HepG2 (cell line): ENCODE measurements around the gene FBXW2. TPM values are rescaled to one million over a fixed set of nuclear protein-coding genes. Genes with fewer than 3 reads are reported as not detected.
A peak's percentile ranks its signal among the peaks of the same experiment; 100 is the strongest.

Experiments used
- CREM ChIP-seq, 2 experiments: sonication (generic) in 1 of 2; formaldehyde crosslinking in 1 of 2; IDR thresholded peaks; 2 replicates each; pipeline versions ENCODE4 v1.4.0 to v1.6.1; 2016 to 2020; ENCODE audit warnings: antibody characterized with exemption in 1 of 2, mild to moderate bottlenecking in 1 of 2, missing genetic modification reagents in 1 of 2
- HNRNPL ChIP-seq: fragments of 200-400 bp; formaldehyde crosslinking; IDR thresholded peaks from 2 replicates; pipeline ENCODE4 v1.6.1; 2017; ENCODE audit warnings: mild to moderate bottlenecking, low read depth, low read length
- IRF2 ChIP-seq: IDR thresholded peaks from 2 replicates; pipeline ENCODE4 v1.6.1; 2018; ENCODE audit warnings: missing genetic modification reagents, missing compliant biosample characterization
- IRF9 ChIP-seq: sonication (generic); formaldehyde crosslinking; IDR thresholded peaks from 2 replicates; pipeline ENCODE4 v1.8.0; 2022; ENCODE audit warnings: missing genetic modification reagents, mild to moderate bottlenecking, borderline replicate concordance
- NR2F6 ChIP-seq, 2 experiments: IDR thresholded peaks; 2 replicates each; pipeline ENCODE4 v1.6.1; 2016; ENCODE audit warnings: antibody characterized with exemption in 1 of 2, mild to moderate bottlenecking in 1 of 2
- PHF21A ChIP-seq: sonication (generic); formaldehyde crosslinking; IDR thresholded peaks from 2 replicates; pipeline ENCODE4 v1.5.0; 2020; ENCODE audit warnings: mild to moderate bottlenecking, missing genetic modification reagents
- SAFB2 ChIP-seq: sonication (generic); formaldehyde crosslinking; IDR thresholded peaks from 2 replicates; pipeline ENCODE4 v1.5.1; 2020; ENCODE audit warnings: missing genetic modification reagents, low read depth, mild to moderate bottlenecking, borderline replicate concordance
- ZNF501 ChIP-seq: sonication (generic); formaldehyde crosslinking; IDR thresholded peaks from 2 replicates; pipeline ENCODE4 v1.5.1; 2020; ENCODE audit warnings: mild to moderate bottlenecking, moderate library complexity, missing genetic modification reagents
- ZNF570 ChIP-seq: sonication (generic); formaldehyde crosslinking; IDR thresholded peaks from 2 replicates; pipeline ENCODE4 v1.4.0; 2020; ENCODE audit warnings: mild to moderate bottlenecking, missing genetic modification reagents, borderline replicate concordance
- ZNF614 ChIP-seq: IDR thresholded peaks from 2 replicates; pipeline ENCODE4 v1.6.1; 2018; ENCODE audit warnings: missing biosample characterization, missing genetic modification reagents, inconsistent platforms, borderline replicate concordance
- ZNF773 ChIP-seq: sonication (generic); formaldehyde crosslinking; IDR thresholded peaks from 2 replicates; pipeline ENCODE4 v1.4.0; 2020; ENCODE audit warnings: missing genetic modification reagents, borderline replicate concordance
- polyA plus RNA-seq, 8 experiments: library from polyadenylated mRNA; depleted of rRNA in 3 of 8; stranded (reverse) in 7 of 8; unstranded in 1 of 8; fragments of >200 nt; fragmentation: Illumina TruSeq in 4 of 8; extraction: Trizol in 4 of 8; gene quantifications; 2 replicates each; pipeline versions ENCODE4 v1.2.1 to v1.2.3, GENCODE V29; 2011 to 2016; ENCODE audit warnings: low read depth in 4 of 8, missing spikeins in 1 of 8, mixed read lengths in 1 of 8; ENCODE audit not compliant: insufficient read depth in 1 of 8
- total RNA-seq, 5 experiments: library from RNA; depleted of rRNA; stranded (reverse); fragments of >200 nt; fragmentation: Illumina TruSeq; extraction: Trizol; gene quantifications; 2 replicates each; pipeline ENCODE4 v1.2.3, GENCODE V29; 2016; ENCODE audit warnings: low read depth in 1 of 5
- TF ChIP-seq, protein P1 (sequence below): sonication (generic); formaldehyde crosslinking; IDR thresholded peaks from 2 replicates; pipeline ENCODE4 v1.5.0; 2020; ENCODE audit warnings: missing genetic modification reagents
- TF ChIP-seq, protein P2 (sequence below): sonication (generic); formaldehyde crosslinking; IDR thresholded peaks from 2 replicates; pipeline ENCODE4 v1.4.0; 2020; ENCODE audit warnings: mild to moderate bottlenecking, missing genetic modification reagents
- TF ChIP-seq, protein P3 (sequence below): sonication (generic); formaldehyde crosslinking; IDR thresholded peaks from 2 replicates; pipeline ENCODE4 v1.5.1; 2020; ENCODE audit warnings: mild to moderate bottlenecking, missing genetic modification reagents, moderate library complexity
- TF ChIP-seq, protein P4 (sequence below): IDR thresholded peaks from 2 replicates; pipeline ENCODE4 v1.6.1; 2016; ENCODE audit warnings: low read depth

FBXW2 gene
- total and polyA plus RNA-seq, 2 of the 13 experiments (the other 11 are each of a cell fraction or from before 2014, with no cell fraction given), result 35.4 to 43.1 TPM

DNA sequence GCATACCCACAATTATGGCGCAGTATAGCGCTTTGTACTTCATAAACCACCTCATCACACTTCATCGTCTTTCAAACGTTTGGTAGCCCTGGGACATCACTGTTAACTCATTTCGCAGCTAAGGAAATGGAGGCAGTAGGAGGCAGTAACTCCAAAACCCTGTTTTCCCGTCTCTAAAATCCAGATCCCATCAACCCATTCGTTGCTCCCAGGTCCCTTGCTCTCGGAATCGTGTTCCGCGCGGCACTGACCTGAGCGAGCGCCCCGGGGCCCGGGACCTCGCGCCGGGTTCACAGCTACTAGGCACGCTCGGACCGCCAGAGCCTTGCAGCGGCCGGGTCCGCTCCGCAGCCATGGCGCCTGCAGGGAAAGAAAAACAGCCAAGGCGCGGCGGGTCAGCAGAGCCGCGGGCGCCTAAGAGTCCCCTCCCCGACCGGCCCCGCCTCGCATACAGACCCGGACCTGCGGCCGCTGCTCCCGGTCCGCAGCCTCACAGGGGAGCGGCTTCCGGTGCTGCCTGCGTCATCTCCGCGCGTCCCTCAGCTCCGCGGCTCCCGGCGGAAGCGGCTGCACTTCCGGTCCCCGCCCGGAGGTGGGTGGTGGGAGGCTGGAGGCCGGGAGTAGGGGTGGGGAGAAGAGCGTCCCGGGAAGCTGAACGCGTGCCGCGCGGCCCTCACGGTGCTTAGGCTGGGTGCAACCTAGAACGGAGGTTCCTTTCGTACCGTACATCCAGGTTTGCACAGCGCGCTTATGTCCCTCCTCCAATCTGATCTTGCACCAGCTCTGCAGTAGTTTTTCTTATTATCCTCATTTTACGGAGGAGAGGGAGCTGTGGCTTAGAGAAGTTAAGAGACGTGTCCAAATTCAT is at the start of gene FBXW2 (continued):
- TF ChIP-seq, protein P1, sequence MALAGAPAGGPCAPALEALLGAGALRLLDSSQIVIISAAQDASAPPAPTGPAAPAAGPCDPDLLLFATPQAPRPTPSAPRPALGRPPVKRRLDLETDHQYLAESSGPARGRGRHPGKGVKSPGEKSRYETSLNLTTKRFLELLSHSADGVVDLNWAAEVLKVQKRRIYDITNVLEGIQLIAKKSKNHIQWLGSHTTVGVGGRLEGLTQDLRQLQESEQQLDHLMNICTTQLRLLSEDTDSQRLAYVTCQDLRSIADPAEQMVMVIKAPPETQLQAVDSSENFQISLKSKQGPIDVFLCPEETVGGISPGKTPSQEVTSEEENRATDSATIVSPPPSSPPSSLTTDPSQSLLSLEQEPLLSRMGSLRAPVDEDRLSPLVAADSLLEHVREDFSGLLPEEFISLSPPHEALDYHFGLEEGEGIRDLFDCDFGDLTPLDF (CRISPR knock-in tag), result peak; percentile 88
- TF ChIP-seq NR2F6 (IDR thresholded peaks at IDR 0.05) (no peak), NR2F6 (CRISPR knock-in tag; IDR thresholded peaks at IDR 0.05) (no peak), ZNF773 (peak; percentile 57; the same call in 1 of the 2 replicates), ZNF614 (CRISPR knock-in tag) (peak; percentile 89; the same call in 1 of the 2 replicates), IRF2 (CRISPR knock-in tag) (peak; percentile 95), ZNF570 (CRISPR knock-in tag) (no peak), IRF9 (CRISPR knock-in tag) (peak; percentile 84; the same call in 1 of the 2 replicates), PHF21A (CRISPR knock-in tag) (no peak), HNRNPL (no peak), CREM (IDR thresholded peaks at IDR 0.05) (peak; percentile 93), CREM (CRISPR knock-in tag; IDR thresholded peaks at IDR 0.05) (peak; percentile 82), SAFB2 (CRISPR knock-in tag) (peak; percentile 91; the same call in 1 of the 2 replicates), ZNF501 (peak; percentile 93)
- TF ChIP-seq, protein P2, sequence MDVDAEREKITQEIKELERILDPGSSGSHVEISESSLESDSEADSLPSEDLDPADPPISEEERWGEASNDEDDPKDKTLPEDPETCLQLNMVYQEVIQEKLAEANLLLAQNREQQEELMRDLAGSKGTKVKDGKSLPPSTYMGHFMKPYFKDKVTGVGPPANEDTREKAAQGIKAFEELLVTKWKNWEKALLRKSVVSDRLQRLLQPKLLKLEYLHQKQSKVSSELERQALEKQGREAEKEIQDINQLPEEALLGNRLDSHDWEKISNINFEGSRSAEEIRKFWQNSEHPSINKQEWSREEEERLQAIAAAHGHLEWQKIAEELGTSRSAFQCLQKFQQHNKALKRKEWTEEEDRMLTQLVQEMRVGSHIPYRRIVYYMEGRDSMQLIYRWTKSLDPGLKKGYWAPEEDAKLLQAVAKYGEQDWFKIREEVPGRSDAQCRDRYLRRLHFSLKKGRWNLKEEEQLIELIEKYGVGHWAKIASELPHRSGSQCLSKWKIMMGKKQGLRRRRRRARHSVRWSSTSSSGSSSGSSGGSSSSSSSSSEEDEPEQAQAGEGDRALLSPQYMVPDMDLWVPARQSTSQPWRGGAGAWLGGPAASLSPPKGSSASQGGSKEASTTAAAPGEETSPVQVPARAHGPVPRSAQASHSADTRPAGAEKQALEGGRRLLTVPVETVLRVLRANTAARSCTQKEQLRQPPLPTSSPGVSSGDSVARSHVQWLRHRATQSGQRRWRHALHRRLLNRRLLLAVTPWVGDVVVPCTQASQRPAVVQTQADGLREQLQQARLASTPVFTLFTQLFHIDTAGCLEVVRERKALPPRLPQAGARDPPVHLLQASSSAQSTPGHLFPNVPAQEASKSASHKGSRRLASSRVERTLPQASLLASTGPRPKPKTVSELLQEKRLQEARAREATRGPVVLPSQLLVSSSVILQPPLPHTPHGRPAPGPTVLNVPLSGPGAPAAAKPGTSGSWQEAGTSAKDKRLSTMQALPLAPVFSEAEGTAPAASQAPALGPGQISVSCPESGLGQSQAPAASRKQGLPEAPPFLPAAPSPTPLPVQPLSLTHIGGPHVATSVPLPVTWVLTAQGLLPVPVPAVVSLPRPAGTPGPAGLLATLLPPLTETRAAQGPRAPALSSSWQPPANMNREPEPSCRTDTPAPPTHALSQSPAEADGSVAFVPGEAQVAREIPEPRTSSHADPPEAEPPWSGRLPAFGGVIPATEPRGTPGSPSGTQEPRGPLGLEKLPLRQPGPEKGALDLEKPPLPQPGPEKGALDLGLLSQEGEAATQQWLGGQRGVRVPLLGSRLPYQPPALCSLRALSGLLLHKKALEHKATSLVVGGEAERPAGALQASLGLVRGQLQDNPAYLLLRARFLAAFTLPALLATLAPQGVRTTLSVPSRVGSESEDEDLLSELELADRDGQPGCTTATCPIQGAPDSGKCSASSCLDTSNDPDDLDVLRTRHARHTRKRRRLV, result peak; percentile 51; the same call in 1 of the 2 replicates
- TF ChIP-seq, protein P3, sequence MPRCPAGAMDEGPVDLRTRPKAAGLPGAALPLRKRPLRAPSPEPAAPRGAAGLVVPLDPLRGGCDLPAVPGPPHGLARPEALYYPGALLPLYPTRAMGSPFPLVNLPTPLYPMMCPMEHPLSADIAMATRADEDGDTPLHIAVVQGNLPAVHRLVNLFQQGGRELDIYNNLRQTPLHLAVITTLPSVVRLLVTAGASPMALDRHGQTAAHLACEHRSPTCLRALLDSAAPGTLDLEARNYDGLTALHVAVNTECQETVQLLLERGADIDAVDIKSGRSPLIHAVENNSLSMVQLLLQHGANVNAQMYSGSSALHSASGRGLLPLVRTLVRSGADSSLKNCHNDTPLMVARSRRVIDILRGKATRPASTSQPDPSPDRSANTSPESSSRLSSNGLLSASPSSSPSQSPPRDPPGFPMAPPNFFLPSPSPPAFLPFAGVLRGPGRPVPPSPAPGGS (CRISPR knock-in tag), result peak; percentile 82; the same call in 1 of the 2 replicates
- TF ChIP-seq, protein P4, sequence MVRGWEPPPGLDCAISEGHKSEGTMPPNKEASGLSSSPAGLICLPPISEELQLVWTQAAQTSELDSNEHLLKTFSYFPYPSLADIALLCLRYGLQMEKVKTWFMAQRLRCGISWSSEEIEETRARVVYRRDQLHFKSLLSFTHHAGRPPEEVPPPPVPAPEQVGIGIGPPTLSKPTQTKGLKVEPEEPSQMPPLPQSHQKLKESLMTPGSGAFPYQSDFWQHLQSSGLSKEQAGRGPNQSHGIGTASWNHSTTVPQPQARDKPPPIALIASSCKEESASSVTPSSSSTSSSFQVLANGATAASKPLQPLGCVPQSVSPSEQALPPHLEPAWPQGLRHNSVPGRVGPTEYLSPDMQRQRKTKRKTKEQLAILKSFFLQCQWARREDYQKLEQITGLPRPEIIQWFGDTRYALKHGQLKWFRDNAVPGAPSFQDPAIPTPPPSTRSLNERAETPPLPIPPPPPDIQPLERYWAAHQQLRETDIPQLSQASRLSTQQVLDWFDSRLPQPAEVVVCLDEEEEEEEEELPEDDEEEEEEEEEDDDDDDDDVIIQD (CRISPR knock-in tag), result peak; percentile 59; the same call in 1 of the 2 replicates
